SU-DHL-6 (cell line): Measurements from ENCODE around the gene GPR89A.
"Not testable (repeated sequence)": the region's sequence is repeated elsewhere in the genome, so short reads cannot be mapped to it uniquely, and the experiment has no call there.

Experiments
- EZH2phosphoT487 ChIP-seq: fragments of 200-600 bp; sonication (generic), shearing (Covaris generic); conservative IDR thresholded peaks from 2 replicates; pipeline ENCODE4 v1.6.1; 2018; ENCODE audit warnings: mild to moderate bottlenecking, antibody characterized with exemption, low read length, moderate library complexity, mixed read lengths
- TF ChIP-seq, protein P1 (sequence below): fragments of 200-600 bp; sonication (generic); IDR thresholded peaks from one replicate; pipeline ENCODE4 v1.5.1; 2017; ENCODE audit warnings: antibody characterized with exemption, mild to moderate bottlenecking, low read length, moderate library complexity; ENCODE audit not compliant: insufficient read depth, poor library complexity, severe bottlenecking

DNA sequence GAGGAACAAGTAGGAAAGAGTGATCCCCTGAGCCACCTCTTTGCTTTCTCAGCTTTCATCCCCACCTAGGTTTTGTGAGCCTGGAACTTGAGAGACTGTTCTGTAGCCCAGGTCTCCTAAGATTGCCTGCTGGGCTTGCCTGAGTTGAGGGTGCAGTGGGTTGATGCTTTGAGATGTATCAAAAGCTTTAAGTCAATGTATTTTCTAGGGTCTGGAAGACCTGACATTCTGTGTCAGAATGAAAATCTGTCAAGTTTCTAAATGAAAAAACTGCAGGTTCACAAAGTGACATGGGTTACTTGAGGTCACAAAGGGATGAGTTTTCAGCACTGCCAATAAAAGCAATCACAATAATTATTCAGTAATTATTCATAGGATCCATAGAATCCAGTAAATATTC lies 15.4 kb upstream of the GPR89A start:
- TF ChIP-seq, protein P1, sequence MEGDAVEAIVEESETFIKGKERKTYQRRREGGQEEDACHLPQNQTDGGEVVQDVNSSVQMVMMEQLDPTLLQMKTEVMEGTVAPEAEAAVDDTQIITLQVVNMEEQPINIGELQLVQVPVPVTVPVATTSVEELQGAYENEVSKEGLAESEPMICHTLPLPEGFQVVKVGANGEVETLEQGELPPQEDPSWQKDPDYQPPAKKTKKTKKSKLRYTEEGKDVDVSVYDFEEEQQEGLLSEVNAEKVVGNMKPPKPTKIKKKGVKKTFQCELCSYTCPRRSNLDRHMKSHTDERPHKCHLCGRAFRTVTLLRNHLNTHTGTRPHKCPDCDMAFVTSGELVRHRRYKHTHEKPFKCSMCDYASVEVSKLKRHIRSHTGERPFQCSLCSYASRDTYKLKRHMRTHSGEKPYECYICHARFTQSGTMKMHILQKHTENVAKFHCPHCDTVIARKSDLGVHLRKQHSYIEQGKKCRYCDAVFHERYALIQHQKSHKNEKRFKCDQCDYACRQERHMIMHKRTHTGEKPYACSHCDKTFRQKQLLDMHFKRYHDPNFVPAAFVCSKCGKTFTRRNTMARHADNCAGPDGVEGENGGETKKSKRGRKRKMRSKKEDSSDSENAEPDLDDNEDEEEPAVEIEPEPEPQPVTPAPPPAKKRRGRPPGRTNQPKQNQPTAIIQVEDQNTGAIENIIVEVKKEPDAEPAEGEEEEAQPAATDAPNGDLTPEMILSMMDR, result not testable (repeated sequence)
- not testable (repeated sequence) for TF ChIP-seq EZH2phosphoT487
